Gastrocnemius medialis (tissue), 4 donors: Measurements from ENCODE around the gene NPAS1.

Source experiments
- POLR2A ChIP-seq, 2 donors: fragments of 450-650 bp; IDR thresholded peaks; one replicate each; pipeline ENCODE4 v1.6.1; 2017; ENCODE audit warnings: antibody characterized with exemption in 2 of 2, mild to moderate bottlenecking in 2 of 2, moderate library complexity in 2 of 2
- TF ChIP-seq, protein P1 (sequence below), 5 experiments: fragments of 450-650 bp in 3 of 5; fragments of 200-600 bp in 2 of 5; sonication (generic) in 2 of 5; IDR thresholded peaks in 4 of 5; conservative IDR thresholded peaks in 1 of 5; 1 replicate in 4 of 5; 2 replicates in 1 of 5; pipeline ENCODE4 v1.5.1; 2016 to 2019; ENCODE audit warnings: antibody characterized with exemption in 5 of 5, mild to moderate bottlenecking in 3 of 5, moderate library complexity in 3 of 5

DNA sequence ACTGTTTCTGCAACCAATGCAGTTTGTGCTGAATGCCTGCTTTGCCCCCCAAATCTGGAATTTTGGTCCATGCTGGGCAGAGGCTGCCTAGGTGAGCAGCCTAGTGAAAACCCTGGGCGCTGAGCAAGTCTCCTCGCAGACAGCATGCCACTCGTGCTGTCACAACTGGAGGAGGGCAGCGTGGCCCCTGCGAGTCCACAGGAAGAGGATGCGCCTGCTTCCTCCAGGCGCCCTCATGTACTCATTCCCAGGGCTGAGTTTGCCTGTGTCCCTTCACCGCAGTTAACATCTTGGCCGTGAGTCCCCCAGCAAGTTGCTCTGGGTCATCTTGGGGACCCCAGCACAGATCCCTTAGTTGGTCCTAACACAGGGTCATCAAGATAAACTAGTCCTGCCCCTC lies 55.0 kb downstream of the NPAS1 start:
- TF ChIP-seq, protein P1, sequence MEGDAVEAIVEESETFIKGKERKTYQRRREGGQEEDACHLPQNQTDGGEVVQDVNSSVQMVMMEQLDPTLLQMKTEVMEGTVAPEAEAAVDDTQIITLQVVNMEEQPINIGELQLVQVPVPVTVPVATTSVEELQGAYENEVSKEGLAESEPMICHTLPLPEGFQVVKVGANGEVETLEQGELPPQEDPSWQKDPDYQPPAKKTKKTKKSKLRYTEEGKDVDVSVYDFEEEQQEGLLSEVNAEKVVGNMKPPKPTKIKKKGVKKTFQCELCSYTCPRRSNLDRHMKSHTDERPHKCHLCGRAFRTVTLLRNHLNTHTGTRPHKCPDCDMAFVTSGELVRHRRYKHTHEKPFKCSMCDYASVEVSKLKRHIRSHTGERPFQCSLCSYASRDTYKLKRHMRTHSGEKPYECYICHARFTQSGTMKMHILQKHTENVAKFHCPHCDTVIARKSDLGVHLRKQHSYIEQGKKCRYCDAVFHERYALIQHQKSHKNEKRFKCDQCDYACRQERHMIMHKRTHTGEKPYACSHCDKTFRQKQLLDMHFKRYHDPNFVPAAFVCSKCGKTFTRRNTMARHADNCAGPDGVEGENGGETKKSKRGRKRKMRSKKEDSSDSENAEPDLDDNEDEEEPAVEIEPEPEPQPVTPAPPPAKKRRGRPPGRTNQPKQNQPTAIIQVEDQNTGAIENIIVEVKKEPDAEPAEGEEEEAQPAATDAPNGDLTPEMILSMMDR (IDR thresholded peaks at IDR 0.05 in 4 of 5, conservative IDR thresholded peaks at IDR 0.05 in 1 of 5), result no peak
- no peak for TF ChIP-seq POLR2A (IDR thresholded peaks at IDR 0.05)
